NCI-H1417 treated with DMSO at 0.1 percent for 48 hours (cell line): ENCODE results near the gene PNPLA2.

Experiments
- DNase-seq: peaks from one replicate; lab custom pipeline; 2025; lab: John Stamatoyannopoulos, UW

Gene PNPLA2, protein sequence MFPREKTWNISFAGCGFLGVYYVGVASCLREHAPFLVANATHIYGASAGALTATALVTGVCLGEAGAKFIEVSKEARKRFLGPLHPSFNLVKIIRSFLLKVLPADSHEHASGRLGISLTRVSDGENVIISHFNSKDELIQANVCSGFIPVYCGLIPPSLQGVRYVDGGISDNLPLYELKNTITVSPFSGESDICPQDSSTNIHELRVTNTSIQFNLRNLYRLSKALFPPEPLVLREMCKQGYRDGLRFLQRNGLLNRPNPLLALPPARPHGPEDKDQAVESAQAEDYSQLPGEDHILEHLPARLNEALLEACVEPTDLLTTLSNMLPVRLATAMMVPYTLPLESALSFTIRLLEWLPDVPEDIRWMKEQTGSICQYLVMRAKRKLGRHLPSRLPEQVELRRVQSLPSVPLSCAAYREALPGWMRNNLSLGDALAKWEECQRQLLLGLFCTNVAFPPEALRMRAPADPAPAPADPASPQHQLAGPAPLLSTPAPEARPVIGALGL

GRCh38 chr11:818396-819128, at the start of gene PNPLA2:
Gene PNPLA2 (plus strand): TSS chr11:818914. CDS start chr11:819719, 805 bp downstream.
- no peak for DNase-seq

- no peak for DNase-seq
Observed at GRCh38 chr11:769887-770641, 48.6 kb upstream of the PNPLA2 start.

GRCh38 chr11:770642-771616, 47.8 kb upstream of the PNPLA2 start:
- DNase-seq, result no peak

- DNase-seq, result no peak
Observed at GRCh38 chr11:771617-772204, 47.0 kb upstream of the PNPLA2 start.

- no peak for DNase-seq
Observed at GRCh38 chr11:772429-773390, 46.0 kb upstream of the PNPLA2 start.

DNA sequence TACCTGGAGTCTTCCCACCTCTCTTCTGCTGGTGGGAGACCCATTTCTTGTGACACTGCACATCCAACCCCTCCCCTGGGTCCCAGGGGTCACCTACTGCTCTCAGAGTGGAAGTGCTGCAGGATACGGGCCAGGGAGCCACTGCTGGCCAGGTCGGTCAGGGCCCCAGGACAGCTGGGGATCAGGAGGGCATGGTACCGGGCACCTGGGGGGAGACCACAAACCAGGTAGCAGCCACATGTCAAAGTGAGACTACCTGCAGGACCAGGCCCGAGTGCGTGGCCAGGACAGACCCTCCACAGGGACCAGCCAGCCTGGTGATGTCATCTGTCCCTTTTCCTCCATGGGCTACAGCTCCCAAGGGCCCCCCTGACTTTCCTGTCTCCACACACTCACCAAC, 45.3 kb upstream of the PNPLA2 start:
- DNase-seq, result no peak

DNA sequence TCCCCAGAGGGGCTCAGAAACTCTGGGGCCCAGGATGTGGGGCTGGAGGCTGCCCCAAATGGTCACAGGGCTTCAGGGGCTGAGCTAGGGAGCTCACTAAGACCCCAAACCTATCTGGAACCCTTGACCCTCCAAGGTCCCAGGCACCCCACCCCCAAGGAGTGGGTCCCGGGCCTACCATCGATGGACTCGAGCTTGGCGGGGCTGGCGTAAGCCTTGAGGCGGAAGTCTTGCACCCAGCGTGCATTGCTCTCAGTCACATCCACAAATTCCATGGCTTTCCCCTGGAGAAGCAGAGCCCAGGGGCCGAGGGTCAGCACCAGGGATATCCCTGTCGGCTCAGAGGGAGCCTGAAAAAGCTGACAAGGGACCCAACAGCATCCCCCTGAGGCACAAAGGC, 44.9 kb upstream of the PNPLA2 start:
- DNase-seq, result no peak

- DNase-seq, result no peak
Observed at GRCh38 chr11:774873-775592, 43.7 kb upstream of the PNPLA2 start.

DNA sequence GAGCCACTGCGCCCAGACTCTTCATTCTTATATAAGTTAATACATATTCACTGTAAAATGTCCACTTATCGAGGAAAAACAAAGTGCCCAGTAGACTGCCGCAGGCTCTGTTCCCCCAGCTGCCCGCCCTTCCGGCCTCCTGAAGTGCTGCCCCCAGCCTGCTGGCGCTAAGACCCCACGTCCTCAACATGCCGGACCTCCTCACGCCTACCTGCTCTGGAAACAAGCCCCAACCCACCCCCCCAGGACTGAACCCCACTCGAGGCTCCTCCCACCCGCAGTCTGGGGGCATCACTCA, 42.5 kb upstream of the PNPLA2 start:
- DNase-seq, result no peak

DNA sequence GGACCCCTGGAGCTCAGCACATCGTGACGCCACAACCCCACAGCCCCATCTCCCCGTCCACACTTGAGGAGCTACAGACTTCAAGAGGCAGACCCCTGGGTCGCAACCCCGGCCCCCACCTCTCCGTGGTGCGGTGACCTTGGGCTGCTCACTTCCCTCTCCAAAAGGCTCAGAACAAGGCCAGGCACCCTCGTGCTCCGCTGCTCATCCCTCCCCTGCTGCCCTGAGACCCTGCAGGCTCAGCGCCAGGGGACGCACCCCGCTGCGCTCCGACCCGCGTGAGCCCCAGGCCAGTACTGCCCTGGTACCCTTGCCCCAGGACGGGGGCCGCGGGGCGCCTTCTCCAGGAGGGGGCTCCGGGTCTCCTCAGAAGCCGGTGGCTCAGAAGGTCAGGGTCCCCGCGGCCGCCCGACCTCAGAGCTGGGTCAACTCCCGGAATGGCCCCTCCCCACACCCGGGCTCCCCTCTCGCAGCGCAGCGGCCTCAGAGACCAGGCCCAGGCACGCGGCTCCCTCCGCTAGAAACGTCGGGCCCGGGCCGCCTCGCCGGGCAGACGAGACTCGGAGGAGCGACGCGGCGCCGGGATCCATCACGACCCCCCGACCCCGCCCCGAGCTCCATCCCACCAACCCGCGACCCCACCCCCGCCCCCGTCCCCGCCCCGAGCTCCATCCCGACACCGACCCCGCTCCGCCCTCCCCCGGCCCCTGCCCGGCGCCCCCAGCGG, 42.0 kb upstream of the PNPLA2 start:
- no peak for DNase-seq

- peak; percentile 22 for DNase-seq
Observed at GRCh38 chr11:777288-778255, 41.1 kb upstream of the PNPLA2 start, which contains the start of gene GATD1. Gene GATD1 (minus strand): TSS chr11:777487. CDS start chr11:777462, 25 bp downstream.

- no peak for DNase-seq
Observed at GRCh38 chr11:778976-779954, 39.4 kb upstream of the PNPLA2 start.

DNA sequence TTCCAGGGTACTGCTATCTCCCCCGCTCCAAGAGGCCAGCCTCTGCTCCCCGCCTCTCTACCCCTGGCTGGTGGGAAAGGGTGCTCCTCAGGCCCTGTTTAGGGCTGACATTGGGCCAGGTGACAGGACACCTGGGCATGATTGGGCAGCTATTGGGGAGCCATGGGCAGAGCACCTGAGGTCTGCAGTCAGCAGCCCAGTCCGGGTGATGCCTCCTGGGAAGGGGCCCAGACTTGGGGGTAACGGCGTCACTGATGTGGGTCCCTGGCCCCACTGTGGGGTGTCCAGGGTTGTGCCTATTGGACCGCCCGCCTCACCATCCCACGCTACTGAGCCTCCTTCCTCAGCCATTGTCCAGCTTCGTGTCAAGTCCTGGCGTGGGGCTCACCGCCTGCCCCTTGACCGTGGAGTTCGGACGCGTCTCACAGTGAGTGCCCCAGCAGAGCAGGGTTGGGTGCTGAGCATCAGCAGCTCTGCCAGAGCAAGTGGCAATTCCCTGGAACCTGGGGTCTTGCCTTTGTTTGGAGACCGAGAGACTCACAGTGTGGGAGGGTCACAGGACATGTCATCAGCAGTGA, 38.7 kb upstream of the PNPLA2 start:
- DNase-seq, result no peak

- no peak for DNase-seq
Observed at GRCh38 chr11:782264-783174, 36.2 kb upstream of the PNPLA2 start.
